ENCODE measurements around the gene METTL6. TPM values are rescaled to one million over a fixed set of nuclear protein-coding genes. Genes with fewer than 3 reads are reported as not detected.
"Not testable (repeated sequence)": the region's sequence is repeated elsewhere in the genome, so short reads cannot be mapped to it uniquely, and the experiment has no call there.

The METTL6 gene
- total RNA-seq, 1 experiment from 2014 or later = 25.6 TPM

GRCh38 chr3:15390460-15390859 is 36.9 kb downstream of the METTL6 start:
- no peak overlapping the region for H2AK5ac ChIP-seq (ENCODE audit: insufficient read length, low read length)
- Mint-ChIP-seq H3K4me3 (no peak overlapping the region), H3K9me3 (peaks cover 20 to 30% of the 10 kb centered on the region in 2 experiments), H3K27me3 (ENCODE audit: low read depth) (peaks cover 16% of the 10 kb centered on the region), H3K27ac (no peak overlapping the region), H3K4me1 (no peaks in the 10 kb centered on the region), H3K36me3 (ENCODE audit: insufficient read depth in 1 of 3, low read depth in 3 of 3) (peaks cover 0 to 7% (median 6%) of the 10 kb centered on the region in 3 experiments; a peak in 2 of 7 replicates)
- no peak overlapping the region for H2AFZ ChIP-seq (ENCODE audit: low read length)
- TF ChIP-seq CTCF (conservative IDR thresholded peaks at IDR 0.05) = no peak
- H2BK20ac ChIP-seq (ENCODE audit: low read depth, low read length, poor library complexity, severe bottlenecking) = no peak overlapping the region
- no peak overlapping the region for H3K56ac ChIP-seq (ENCODE audit: insufficient read length, low read depth, low read length)
- DNase-seq = no peak
- no peak overlapping the region for H3K23ac ChIP-seq (ENCODE audit: insufficient read length, low read depth, low read length)
- no peaks in the 10 kb centered on the region for H3K23me2 ChIP-seq (ENCODE audit: insufficient read length, low read depth, low read length, poor library complexity, severe bottlenecking)
- H3K9ac ChIP-seq (ENCODE audit: extremely low read depth, insufficient read length, low read length) = no peak overlapping the region
- no peaks in the 10 kb centered on the region for H3K9me3 ChIP-seq (ENCODE audit: control insufficient read depth, low read depth, low read length)
- H3K79me2 ChIP-seq (ENCODE audit: insufficient read depth, low read length) = no peaks in the 10 kb centered on the region
- no peak overlapping the region for H4K8ac ChIP-seq (replicated peaks; ENCODE audit: insufficient read length, low read depth, low read length)
- no peak overlapping the region for H2BK120ac ChIP-seq (ENCODE audit: low read depth, low read length, poor library complexity, severe bottlenecking)
- no peak overlapping the region for H4K91ac ChIP-seq (ENCODE audit: insufficient read length, low read depth, low read length)
- H3K4me2 ChIP-seq (ENCODE audit: insufficient read depth, insufficient read length, low read length) = no peak overlapping the region
- no peak overlapping the region for H2BK5ac ChIP-seq (ENCODE audit: insufficient read length, low read length)
- H4K20me1 ChIP-seq (ENCODE audit: control insufficient read depth, insufficient read depth, insufficient read length) = no peaks in the 10 kb centered on the region
- no peak overlapping the region for H3K18ac ChIP-seq (ENCODE audit: insufficient read length, low read depth, low read length)
- H2BK15ac ChIP-seq (ENCODE audit: low read depth, low read length) = no peak overlapping the region
- H3K14ac ChIP-seq (ENCODE audit: insufficient read depth, low read length) = no peak overlapping the region
- H4K5ac ChIP-seq (ENCODE audit: insufficient read length, low read depth, low read length) = no peak overlapping the region
- WGBS (ENCODE audit: extremely low coverage, insufficient read length, low lambda C conversion rate) = no CpG with 5 or more reads among the region's 6 CpGs
- no peaks in the 10 kb centered on the region for H3K27me3 ChIP-seq (ENCODE audit: insufficient read depth, low read length)
- H3K27ac ChIP-seq (ENCODE audit: insufficient read length, low read depth, low read length) = no peak overlapping the region
- no peak overlapping the region for H3K4ac ChIP-seq (ENCODE audit: low read depth, low read length)
- no peak overlapping the region for H2BK12ac ChIP-seq (ENCODE audit: insufficient read length, low read depth, low read length)
- no peaks in the 10 kb centered on the region for H3K79me1 ChIP-seq (ENCODE audit: insufficient read depth, low read depth, low read length, poor library complexity, severe bottlenecking)
- H3K4me1 ChIP-seq (ENCODE audit: insufficient read depth, low read length) = no peaks in the 10 kb centered on the region
- no peak overlapping the region for H3T11ph ChIP-seq (ENCODE audit: low read length)

- not testable (repeated sequence) for H3K9ac ChIP-seq (ENCODE audit: extremely low read depth, insufficient read length, low read length); H3K27me3 ChIP-seq (ENCODE audit: insufficient read depth, low read length); H3K9me3 ChIP-seq (ENCODE audit: control insufficient read depth, low read depth, low read length); DNase-seq; H3K4me1 ChIP-seq (ENCODE audit: insufficient read depth, low read length); H3K4me3 Mint-ChIP-seq; H2BK15ac ChIP-seq (ENCODE audit: low read depth, low read length); H3K18ac ChIP-seq (ENCODE audit: insufficient read length, low read depth, low read length); H3K79me1 ChIP-seq (ENCODE audit: insufficient read depth, low read depth, low read length, poor library complexity, severe bottlenecking); H3K27ac Mint-ChIP-seq; H3K23ac ChIP-seq (ENCODE audit: insufficient read length, low read depth, low read length); H3T11ph ChIP-seq (ENCODE audit: low read length); H3K27ac ChIP-seq (ENCODE audit: insufficient read length, low read depth, low read length); H4K5ac ChIP-seq (ENCODE audit: insufficient read length, low read depth, low read length); H2AK5ac ChIP-seq (ENCODE audit: insufficient read length, low read length); H3K79me2 ChIP-seq (ENCODE audit: insufficient read depth, low read length); H4K8ac ChIP-seq (replicated peaks; ENCODE audit: insufficient read length, low read depth, low read length); H4K91ac ChIP-seq (ENCODE audit: insufficient read length, low read depth, low read length); H3K14ac ChIP-seq (ENCODE audit: insufficient read depth, low read length); H3K4ac ChIP-seq (ENCODE audit: low read depth, low read length); H2BK120ac ChIP-seq (ENCODE audit: low read depth, low read length, poor library complexity, severe bottlenecking); H2BK5ac ChIP-seq (ENCODE audit: insufficient read length, low read length); H4K20me1 ChIP-seq (ENCODE audit: control insufficient read depth, insufficient read depth, insufficient read length); H2BK12ac ChIP-seq (ENCODE audit: insufficient read length, low read depth, low read length); H2AFZ ChIP-seq (ENCODE audit: low read length); H2BK20ac ChIP-seq (ENCODE audit: low read depth, low read length, poor library complexity, severe bottlenecking); H3K36me3 Mint-ChIP-seq (ENCODE audit: insufficient read depth in 1 of 3, low read depth in 3 of 3); H3K27me3 Mint-ChIP-seq (ENCODE audit: low read depth); H3K56ac ChIP-seq (ENCODE audit: insufficient read length, low read depth, low read length); H3K4me2 ChIP-seq (ENCODE audit: insufficient read depth, insufficient read length, low read length); H3K23me2 ChIP-seq (ENCODE audit: insufficient read length, low read depth, low read length, poor library complexity, severe bottlenecking); H3K4me1 Mint-ChIP-seq
- H3K9me3 Mint-ChIP-seq = peaks cover 23% of the 10 kb centered on the region in 2 experiments
- no CpG with 5 or more reads among the region's 3 CpGs for WGBS (ENCODE audit: extremely low coverage, insufficient read length, low lambda C conversion rate)
Observed at GRCh38 chr3:15388335-15388734, 39.0 kb downstream of the METTL6 start.
